IMR-90 (cell line): ENCODE data around the gene KLHL36. TPM values are rescaled to one million over a fixed set of nuclear protein-coding genes. Genes with fewer than 3 reads are reported as not detected.
A peak's percentile ranks its signal among the peaks of the same experiment; 100 is the strongest.

ENCODE experiments used
- ATAC-seq: fragments of 200-7000 bp; cut with Tn5 transposase; 2 replicates; pipeline ENCODE4 v1.9.1; 2020; ENCODE audit warnings: low read depth, mild to moderate bottlenecking, moderate library complexity
- BruUV-seq: library from RNA; stranded (reverse); fragments of 400-500 nt; replicated peaks from 2 replicates; lab custom pipeline; 2021; lab: Mats Ljungman, UMichigan
- CTCF ChIA-PET: fragments of 300-600 bp; formaldehyde crosslinking; extraction: SDS; loops from one replicate; lab custom pipeline; 2021; ENCODE audit warnings: antibody characterized with exemption; lab: Yijun Ruan, JAX
- POLR2A ChIA-PET: fragments of 300-600 bp; sonication (Branson Sonifier 250); formaldehyde crosslinking; loops from one replicate; lab custom pipeline; 2022; ENCODE audit warnings: antibody characterized with exemption; ENCODE audit not compliant: unreplicated experiment; lab: Charles Lee
- DNase-seq: peaks from one replicate; pipeline ENCODE4 v3.0.0; 2013
- H2AFZ ChIP-seq: replicated peaks from 2 replicates; pipeline ENCODE3; 2013; ENCODE audit warnings: low read length, mild to moderate bottlenecking; ENCODE audit not compliant: poor library complexity
- H2AK5ac ChIP-seq: 2 replicates; pipeline ENCODE4 v1.6.1; 2013; ENCODE audit warnings: low read depth, low read length, inconsistent platforms
- H2AK9ac ChIP-seq: replicated peaks from 2 replicates; pipeline ENCODE3; 2013; ENCODE audit warnings: mild to moderate bottlenecking, low read depth, low read length, moderate library complexity; ENCODE audit not compliant: poor library complexity
- H2BK120ac ChIP-seq: 2 replicates; pipeline ENCODE4 v1.6.1; 2013; ENCODE audit warnings: low read depth, low read length, inconsistent platforms
- H2BK15ac ChIP-seq: 3 replicates; pipeline ENCODE4 v1.6.1; 2013; ENCODE audit warnings: low read depth, low read length, inconsistent platforms
- H2BK20ac ChIP-seq: 2 replicates; pipeline ENCODE4 v1.6.1; 2013; ENCODE audit warnings: low read depth, mild to moderate bottlenecking, inconsistent platforms, low read length, moderate library complexity
- H2BK5ac ChIP-seq: 2 replicates; pipeline ENCODE4 v1.6.1; 2013; ENCODE audit warnings: mild to moderate bottlenecking, low read depth, low read length, inconsistent platforms; ENCODE audit not compliant: poor library complexity, severe bottlenecking
- H3K14ac ChIP-seq: replicated peaks from 2 replicates; pipeline ENCODE4 v1.6.1; 2013; ENCODE audit warnings: low read depth, low read length, inconsistent platforms
- H3K18ac ChIP-seq: 2 replicates; pipeline ENCODE4 v1.6.1; 2013; ENCODE audit warnings: low read depth, low read length, control low read depth
- H3K23ac ChIP-seq: 2 replicates; pipeline ENCODE4 v1.6.1; 2013; ENCODE audit warnings: low read depth, low read length, inconsistent platforms
- H3K27ac ChIP-seq: 2 replicates; pipeline ENCODE4 v1.5.1; 2013; ENCODE audit warnings: mild to moderate bottlenecking, control low read depth, low read length; ENCODE audit not compliant: insufficient read depth
- H3K27me3 ChIP-seq: 2 replicates; pipeline ENCODE4 v1.6.1; 2013; ENCODE audit warnings: low read length; ENCODE audit not compliant: control insufficient read depth, insufficient read depth
- H3K36me3 ChIP-seq: 2 replicates; pipeline ENCODE4 v1.6.1; 2013; ENCODE audit warnings: low read length, mixed read lengths; ENCODE audit not compliant: control insufficient read depth, insufficient read depth
- H3K4ac ChIP-seq: 2 replicates; pipeline ENCODE4 v1.6.1; 2013; ENCODE audit warnings: low read depth, low read length, inconsistent platforms
- H3K4me1 ChIP-seq: 2 replicates; pipeline ENCODE4 v1.6.1; 2013; ENCODE audit warnings: low read length, mixed read lengths; ENCODE audit not compliant: control insufficient read depth, insufficient read depth
- H3K4me2 ChIP-seq: 2 replicates; pipeline ENCODE4 v1.6.1; 2013; ENCODE audit warnings: low read depth, mild to moderate bottlenecking, control low read depth, low read length, moderate library complexity
- H3K4me3 ChIP-seq: 2 replicates; pipeline ENCODE4 v1.5.1; 2013; ENCODE audit warnings: low read depth, mild to moderate bottlenecking, control low read depth, low read length, moderate library complexity; ENCODE audit not compliant: insufficient read depth
- H3K56ac ChIP-seq: 2 replicates; pipeline ENCODE4 v1.6.1; 2013; ENCODE audit warnings: low read length, inconsistent platforms; ENCODE audit not compliant: insufficient read depth; ENCODE audit errors: extremely low read depth
- H3K79me1 ChIP-seq, 2 experiments: 2 replicates each; pipeline ENCODE4 v1.6.1; 2013; ENCODE audit warnings: low read length in 2 of 2, inconsistent platforms in 1 of 2, low read depth in 1 of 2
- H3K9ac ChIP-seq: 2 replicates; pipeline ENCODE4 v1.6.1; 2013; ENCODE audit warnings: low read depth, low read length, control low read depth
- H3K9me1 ChIP-seq: 2 replicates; pipeline ENCODE4 v1.6.1; 2013; ENCODE audit warnings: low read length, inconsistent platforms; ENCODE audit not compliant: insufficient read depth
- H3K9me3 ChIP-seq: 2 replicates; pipeline ENCODE4 v1.6.1; 2013; ENCODE audit warnings: low read length; ENCODE audit not compliant: control insufficient read depth, insufficient read depth
- H4K20me1 ChIP-seq: 2 replicates; pipeline ENCODE4 v1.6.1; 2013; ENCODE audit warnings: low read length, inconsistent platforms; ENCODE audit not compliant: insufficient read depth
- H4K5ac ChIP-seq: 2 replicates; pipeline ENCODE4 v1.6.1; 2013; ENCODE audit warnings: mild to moderate bottlenecking, low read depth, low read length, control low read depth
- H4K8ac ChIP-seq, 2 experiments: 2 replicates each; pipeline ENCODE4 v1.6.1; 2013; ENCODE audit warnings: low read depth in 2 of 2, low read length in 2 of 2, control low read depth in 1 of 2, inconsistent platforms in 1 of 2
- H4K91ac ChIP-seq: 2 replicates; pipeline ENCODE4 v1.6.1; 2013; ENCODE audit warnings: low read depth, low read length, inconsistent platforms; ENCODE audit not compliant: insufficient read depth
- BHLHE40 ChIP-seq: fragments of 150-350 bp; IDR thresholded peaks from 2 replicates; pipeline ENCODE4 v1.6.1; 2016; ENCODE audit warnings: mild to moderate bottlenecking, low read depth, low read length
- CTCF ChIP-seq: conservative IDR thresholded peaks from 2 replicates; pipeline ENCODE4 v1.5.1; 2012; ENCODE audit warnings: mild to moderate bottlenecking, low read depth, low read length, improper control_type of control experiment
- ELK1 ChIP-seq: fragments of 150-350 bp; IDR thresholded peaks from 2 replicates; pipeline ENCODE4 v1.6.1; 2016; ENCODE audit warnings: low read depth, mild to moderate bottlenecking, low read length, moderate library complexity, borderline replicate concordance
- MAZ ChIP-seq: IDR thresholded peaks from 2 replicates; pipeline ENCODE4 v1.6.1; 2012; ENCODE audit warnings: low read depth, mild to moderate bottlenecking, low read length, improper control_type of control experiment, moderate library complexity, borderline replicate concordance
- MXI1 ChIP-seq: IDR thresholded peaks from 2 replicates; pipeline ENCODE4 v1.6.1; 2012; ENCODE audit warnings: low read depth, mild to moderate bottlenecking, low read length, moderate library complexity, borderline replicate concordance
- RCOR1 ChIP-seq: IDR thresholded peaks from 2 replicates; pipeline ENCODE4 v1.6.1; 2012; ENCODE audit warnings: mild to moderate bottlenecking, low read length, improper control_type of control experiment; ENCODE audit not compliant: insufficient replicate concordance
- SMC3 ChIP-seq: fragments of 150-350 bp; IDR thresholded peaks from 2 replicates; pipeline ENCODE4 v1.6.1; 2016; ENCODE audit warnings: low read depth, mild to moderate bottlenecking, antibody characterized with exemption, low read length, moderate library complexity
- USF2 ChIP-seq: fragments of 150-350 bp; IDR thresholded peaks from 2 replicates; pipeline ENCODE4 v1.6.1; 2017; ENCODE audit warnings: mild to moderate bottlenecking, antibody characterized with exemption, low read length, low read depth
- WGBS, 2 experiments: methylation state at CpG; one replicate each; pipeline versions ENCODE4 v1.1.5 to v1.1.7; 2013; ENCODE audit warnings: missing lambda C conversion rate in 2 of 2; ENCODE audit not compliant: insufficient read length in 1 of 2; ENCODE audit errors: extremely low coverage in 2 of 2; 5-methylcytosine and 5-hydroxymethylcytosine counted together
- dilution Hi-C: fragments of 300-500 bp; cut with HindIII; formaldehyde crosslinking; loops from one replicate; pipeline ENCODE4 v1.14.3; 2018; ENCODE audit warnings: low sequenced_read_pairs; ENCODE audit not compliant: unreplicated experiment
- in situ Hi-C: fragments of 300-500 bp; cut with MboI; formaldehyde crosslinking; loops from 3 replicates; pipeline ENCODE4 v1.14.3; 2019; ENCODE audit warnings: low sequenced_read_pairs, inconsistent platforms, mixed read lengths
- intact Hi-C: fragments of 100-400 bp; cut with micrococcal nuclease; formaldehyde crosslinking; loops from 2 replicates; pipeline ENCODE4 v1.10.0; 2022
- polyA plus RNA-seq, 3 experiments: library from polyadenylated mRNA; depleted of rRNA; stranded (reverse); fragments of >200 nt; gene quantifications; 2 replicates each; pipeline ENCODE4 v1.2.3, GENCODE V29; 2012; ENCODE audit warnings: low replicate concordance in 1 of 3
- total RNA-seq: library from RNA; depleted of rRNA; stranded (reverse); fragments of >200 nt; gene quantifications from 2 replicates; pipeline ENCODE4 v1.2.3, GENCODE V29; 2012

The KLHL36 gene
- total and polyA plus RNA-seq, 2 of the 4 experiments (the other 2 are of a cell fraction), result 45.9 to 46.3 TPM

- Histone ChIP-seq H2AK5ac (peak overlapping the region; percentile 7; the same call in 1 of the 2 replicates), H3K4me2 (peak overlapping the region; percentile 93), H3K79me1 (peaks cover 2 to 25% of the 10 kb centered on the region in 2 experiments; a peak in 2 of 4 replicates), H2BK5ac (peak overlapping the region; percentile 62), H2BK15ac (no peak overlapping the region), H3K27me3 (no peaks in the 10 kb centered on the region), H3K4me3 (peak overlapping the region; percentile 92), H3K9me3 (no peaks in the 10 kb centered on the region), H3K9me1 (peaks cover 8% of the 10 kb centered on the region), H3K4me1 (peaks cover 6% of the 10 kb centered on the region), H2AK9ac (peak overlapping the region; percentile 86), H3K14ac (peak overlapping the region; percentile 57), H3K18ac (no peak overlapping the region), H2AFZ (peak overlapping the region; percentile 97), H4K91ac (peak overlapping the region; percentile 32; the same call in 1 of the 2 replicates), H3K4ac (peak overlapping the region; percentile 66), H3K56ac (no peak overlapping the region), H4K20me1 (peaks cover 38% of the 10 kb centered on the region), H4K5ac (peak overlapping the region; percentile 89; the same call in 1 of the 2 replicates), H3K36me3 (no peaks in the 10 kb centered on the region), H4K8ac (peak overlapping the region; percentile 32 to 76; a peak in 2 of 4 replicates), H2BK120ac (no peak overlapping the region), H3K27ac (peak overlapping the region; percentile 48; the same call in 1 of the 2 replicates), H2BK20ac (no peak overlapping the region), H3K23ac (peak overlapping the region; percentile 70; the same call in 1 of the 2 replicates), H3K9ac (peak overlapping the region; percentile 49; the same call in 1 of the 2 replicates)
- CTCF ChIA-PET, result no interaction called here
- intact Hi-C loops, result no loop called here
- in situ Hi-C loops, result no loop called here
- ATAC-seq, result peak; percentile 8
- dilution Hi-C loops, result no loop called here
- WGBS, 2 experiments, result 23% methylated on average over 18 of the region's 29 CpGs; no CpG with 5 or more reads in 1 of the 2 experiments
- POLR2A ChIA-PET, result no interaction called here
- no peak for DNase-seq
- TF ChIP-seq USF2 (no peak), CTCF (no peak), ELK1 (no peak), MXI1 (no peak), MAZ (no peak), RCOR1 (no peak), SMC3 (no peak), BHLHE40 (no peak)
- BruUV-seq, result no TSS peak
Measured at GRCh38 chr16:84699147-84699711, 50.9 kb downstream of the KLHL36 start.
